HG03575 (cell line): ENCODE data around the gene SARS1.

ENCODE experiments used
- ATAC-seq: cut with Tn5 transposase; IDR thresholded peaks from one replicate; pipeline ENCODE4 v1.9.1; 2021; ENCODE audit not compliant: unreplicated experiment, insufficient number of reproducible peaks, low FRiP score; ENCODE audit errors: extremely low read depth

Gene SARS1

DNA sequence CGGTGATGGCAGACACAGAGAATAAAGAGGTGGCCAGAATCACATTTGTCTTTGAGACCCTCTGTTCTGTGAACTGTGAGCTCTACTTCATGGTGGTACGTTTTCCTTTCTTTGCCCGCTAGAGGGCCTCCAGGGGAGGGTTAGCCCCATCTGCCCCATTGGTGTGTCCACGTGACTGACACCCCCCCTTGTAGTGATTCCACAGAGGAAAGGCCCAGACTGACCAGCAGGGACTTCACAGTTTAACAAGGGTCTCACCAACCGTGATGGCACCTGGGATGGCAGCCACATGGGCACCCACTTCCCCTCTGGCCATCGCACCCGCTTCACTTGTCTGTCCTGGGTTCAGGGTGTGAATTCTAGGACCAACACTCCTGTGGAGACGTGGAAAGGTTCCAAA lies 22.3 kb upstream of the SARS1 start:
- no peak for ATAC-seq

DNA sequence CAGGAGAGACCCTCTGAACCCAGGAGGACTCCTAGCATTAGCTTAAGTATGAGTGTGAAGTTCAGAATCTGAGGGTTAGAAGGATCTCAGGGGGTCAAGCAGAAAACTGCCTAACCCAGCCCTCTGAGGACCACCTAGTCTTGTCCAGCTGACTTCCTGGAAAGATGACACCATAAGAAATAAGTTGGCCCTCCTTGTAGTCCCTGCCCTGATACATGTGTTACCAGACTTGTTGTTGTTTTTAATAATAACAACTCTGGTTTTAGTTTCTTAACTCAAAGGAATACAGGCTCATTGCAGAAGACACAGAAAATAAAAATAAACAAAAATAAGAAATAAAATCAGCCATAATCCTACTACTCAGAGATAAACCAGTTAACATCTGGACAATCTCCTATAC lies 21.8 kb upstream of the SARS1 start:
- ATAC-seq: no peak

DNA sequence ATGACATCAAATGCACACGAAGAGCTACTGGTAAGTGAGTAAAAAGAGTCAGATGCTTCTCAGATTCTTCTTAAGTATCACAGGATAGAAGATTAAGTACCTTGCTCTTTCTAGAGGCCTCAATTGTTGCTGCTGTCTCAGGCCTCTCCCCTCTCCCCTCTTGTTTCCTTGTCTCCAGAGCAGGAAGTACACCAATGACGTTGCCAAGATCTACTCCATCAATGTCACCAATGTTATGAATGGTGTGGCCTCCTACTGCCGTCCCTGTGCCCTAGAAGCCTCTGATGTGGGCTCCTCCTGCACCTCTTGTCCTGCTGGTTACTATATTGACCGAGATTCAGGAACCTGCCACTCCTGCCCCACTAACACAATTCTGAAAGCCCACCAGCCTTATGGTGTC lies 21.3 kb upstream of the SARS1 start:
- ATAC-seq: no peak

DNA sequence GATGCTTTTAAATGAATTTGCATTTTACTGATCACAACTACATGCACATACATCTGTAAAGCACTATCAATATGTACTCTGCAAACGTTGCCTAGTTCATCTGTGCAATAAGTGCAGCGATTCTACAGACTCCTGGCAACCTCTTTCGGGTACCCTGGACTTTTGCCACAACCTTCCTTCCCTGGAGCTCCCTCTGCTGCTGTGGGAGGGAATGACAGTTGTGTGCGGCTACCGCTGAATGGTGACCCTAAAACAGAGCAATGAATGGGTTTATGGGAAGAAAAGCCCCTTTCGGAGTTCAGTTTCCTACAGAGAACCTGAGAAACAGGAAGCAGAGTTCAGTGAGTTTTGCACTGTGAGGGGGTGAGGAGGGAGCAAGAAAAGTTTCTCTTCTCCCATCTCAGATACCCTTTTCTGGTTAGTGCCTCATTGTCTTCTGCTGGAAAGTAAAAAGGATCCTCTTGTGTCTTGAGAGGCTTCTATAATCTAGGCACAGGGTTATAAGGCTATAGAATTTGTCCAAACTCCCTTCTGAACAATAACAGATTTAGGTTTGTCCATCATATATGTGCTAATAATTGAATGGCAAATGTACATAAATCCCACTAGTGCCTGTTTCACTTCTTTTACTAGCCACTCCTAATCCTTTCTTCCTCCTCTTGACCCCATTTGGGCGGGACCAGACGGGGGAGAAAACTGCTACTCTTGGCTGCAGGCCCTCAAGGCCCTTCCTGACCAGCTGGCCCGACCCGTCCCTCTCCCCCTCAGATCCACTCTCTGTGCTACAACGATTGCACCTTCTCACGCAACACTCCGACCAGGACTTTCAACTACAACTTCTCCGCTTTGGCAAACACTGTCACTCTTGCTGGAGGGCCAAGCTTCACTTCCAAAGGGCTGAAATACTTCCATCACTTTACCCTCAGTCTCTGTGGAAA lies 19.8 kb upstream of the SARS1 start:
- no peak for ATAC-seq

DNA sequence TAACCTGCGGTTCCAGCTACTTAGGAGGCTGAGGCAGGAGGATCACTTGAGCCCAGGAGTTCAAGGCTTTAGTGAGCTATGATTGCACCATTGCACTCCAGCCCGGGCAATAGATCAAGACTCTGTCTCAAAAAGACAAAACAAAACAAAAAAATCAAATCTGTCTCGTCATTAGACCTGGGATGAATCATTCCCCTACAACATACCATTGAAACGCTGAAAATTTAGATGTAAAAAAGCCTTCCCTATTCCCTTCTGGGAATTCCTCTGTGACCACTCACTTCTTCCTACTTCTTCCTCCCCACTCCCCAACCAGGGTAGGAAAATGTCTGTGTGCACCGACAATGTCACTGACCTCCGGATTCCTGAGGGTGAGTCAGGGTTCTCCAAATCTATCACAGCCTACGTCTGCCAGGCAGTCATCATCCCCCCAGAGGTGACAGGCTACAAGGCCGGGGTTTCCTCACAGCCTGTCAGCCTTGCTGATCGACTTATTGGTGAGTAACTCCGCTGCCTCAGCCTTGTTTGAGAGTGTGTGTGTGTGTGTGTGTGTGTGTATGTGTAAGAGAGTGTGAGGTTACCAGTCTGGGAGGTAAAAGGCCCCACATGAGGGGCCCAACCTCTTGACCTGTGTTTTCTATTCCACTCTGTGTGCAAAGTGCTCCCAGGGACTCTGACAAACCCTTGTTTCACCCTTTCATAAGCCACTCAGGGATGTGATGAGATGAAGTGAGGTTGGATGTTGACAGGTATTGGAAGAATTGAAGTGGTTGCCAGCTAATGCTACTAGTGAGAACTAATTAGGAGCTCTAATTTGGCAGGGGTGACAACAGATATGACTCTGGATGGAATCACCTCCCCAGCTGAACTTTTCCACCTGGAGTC lies 16.3 kb upstream of the SARS1 start:
- no peak for ATAC-seq

DNA sequence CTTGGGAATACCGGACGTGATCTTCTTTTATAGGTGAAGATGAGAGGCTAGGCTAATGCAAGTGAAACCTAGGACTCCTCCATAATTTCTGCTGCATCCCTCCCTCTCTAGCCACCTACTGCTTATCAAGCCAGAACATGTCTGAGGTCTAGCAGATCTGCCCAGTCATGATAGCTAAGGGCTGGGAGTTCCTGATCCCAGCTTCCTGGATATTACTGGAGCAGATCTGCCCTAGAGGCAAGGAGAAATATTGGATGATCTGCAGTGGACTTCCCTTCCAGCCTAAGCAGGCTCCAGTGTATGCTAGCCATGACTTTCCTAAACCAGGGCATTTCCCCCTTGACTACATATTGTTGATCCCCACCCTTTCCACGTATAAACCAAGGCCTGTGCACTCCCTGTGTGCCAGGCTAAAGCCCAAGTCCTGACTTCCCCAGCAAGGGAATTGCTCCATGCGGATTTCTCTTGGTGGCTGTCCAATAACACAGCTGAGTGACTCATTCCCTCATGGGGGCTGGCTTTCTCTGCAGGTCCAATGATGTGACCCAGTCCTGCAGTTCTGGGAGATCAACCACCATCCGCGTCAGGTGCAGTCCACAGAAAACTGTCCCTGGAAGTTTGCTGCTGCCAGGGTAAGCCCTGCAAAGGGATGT lies 15.5 kb upstream of the SARS1 start:
- no peak for ATAC-seq

DNA sequence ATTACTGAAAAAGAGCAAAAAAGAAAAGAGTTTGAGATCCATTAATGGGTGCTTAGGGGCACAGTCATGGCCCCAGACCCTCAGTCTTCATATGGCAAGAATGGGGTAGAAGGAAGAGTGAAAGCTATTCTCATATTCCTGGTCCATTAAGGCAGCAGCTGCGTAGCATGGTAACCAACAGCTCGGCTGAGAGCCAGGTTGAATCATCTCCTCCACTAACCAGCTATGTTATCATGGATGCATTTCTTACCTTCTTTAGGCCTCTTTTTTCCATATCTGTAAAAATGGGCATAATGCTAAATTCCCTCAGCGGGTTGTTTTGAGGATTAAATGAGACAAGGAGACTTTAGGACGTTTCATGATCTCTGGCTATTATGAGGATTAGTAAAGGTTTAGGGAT lies 15.0 kb upstream of the SARS1 start:
- ATAC-seq: no peak

DNA sequence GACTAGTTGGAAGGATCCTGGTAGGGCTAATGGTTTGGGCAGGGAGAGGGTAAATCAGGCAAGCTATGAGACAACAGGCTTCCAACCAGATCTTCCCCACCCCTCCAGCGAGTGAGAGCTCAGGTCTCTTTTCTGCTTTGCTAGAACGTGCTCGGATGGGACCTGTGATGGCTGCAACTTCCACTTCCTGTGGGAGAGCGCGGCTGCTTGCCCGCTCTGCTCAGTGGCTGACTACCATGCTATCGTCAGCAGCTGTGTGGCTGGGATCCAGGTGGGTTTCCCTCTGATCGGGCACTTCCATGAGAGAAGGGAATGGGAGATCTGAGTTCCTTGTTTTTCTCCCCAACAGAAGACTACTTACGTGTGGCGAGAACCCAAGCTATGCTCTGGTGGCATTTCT lies 14.0 kb upstream of the SARS1 start:
- no peak for ATAC-seq

DNA sequence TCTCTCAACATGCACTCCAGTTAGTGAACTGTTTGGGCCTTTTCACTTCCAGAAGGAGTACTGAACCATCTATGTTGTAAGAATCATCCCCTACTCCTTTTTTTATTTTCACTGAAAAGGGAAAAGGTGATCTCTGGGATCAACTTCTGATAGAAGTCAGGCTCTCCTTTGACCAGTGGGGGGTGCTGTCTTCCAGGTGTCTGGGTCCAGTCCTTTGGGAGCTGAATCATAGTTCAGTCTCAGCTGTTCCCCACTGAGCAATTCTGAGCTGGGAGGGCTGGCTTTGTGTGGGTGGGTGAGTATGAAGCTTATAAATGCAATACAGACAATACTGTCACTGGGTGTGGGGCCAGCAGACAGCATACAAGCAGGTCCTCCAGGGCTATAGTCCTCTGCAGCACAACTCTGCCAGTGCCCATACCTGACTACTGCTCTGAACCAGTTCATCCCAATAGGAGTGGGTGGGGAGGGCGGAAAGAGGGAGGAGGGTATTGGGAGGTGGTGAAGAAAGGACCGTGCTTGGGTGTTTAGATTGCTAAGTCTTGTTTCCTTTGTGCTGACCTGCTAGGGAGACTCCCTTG lies 12.5 kb upstream of the SARS1 start:
- no peak for ATAC-seq

DNA sequence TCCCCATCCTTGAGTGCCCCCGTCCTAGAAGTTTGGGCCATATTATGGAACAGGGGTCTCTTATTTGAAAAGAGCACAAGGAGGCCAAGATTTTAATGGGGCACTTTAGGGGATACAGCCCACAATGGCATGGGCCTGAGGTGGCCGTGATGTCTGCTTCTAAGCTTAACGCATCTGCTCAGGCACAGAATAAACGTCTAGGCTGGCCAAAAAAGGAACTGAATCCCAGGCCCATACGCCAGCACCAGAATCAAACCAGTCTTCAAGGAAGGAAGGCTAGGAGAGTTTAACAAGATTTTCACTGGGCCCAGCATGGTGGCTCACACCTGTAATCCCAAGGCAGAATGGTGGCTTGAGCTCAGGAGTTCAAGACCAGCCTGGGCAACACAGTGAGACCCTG lies 9.2 kb upstream of the SARS1 start:
- ATAC-seq: no peak

DNA sequence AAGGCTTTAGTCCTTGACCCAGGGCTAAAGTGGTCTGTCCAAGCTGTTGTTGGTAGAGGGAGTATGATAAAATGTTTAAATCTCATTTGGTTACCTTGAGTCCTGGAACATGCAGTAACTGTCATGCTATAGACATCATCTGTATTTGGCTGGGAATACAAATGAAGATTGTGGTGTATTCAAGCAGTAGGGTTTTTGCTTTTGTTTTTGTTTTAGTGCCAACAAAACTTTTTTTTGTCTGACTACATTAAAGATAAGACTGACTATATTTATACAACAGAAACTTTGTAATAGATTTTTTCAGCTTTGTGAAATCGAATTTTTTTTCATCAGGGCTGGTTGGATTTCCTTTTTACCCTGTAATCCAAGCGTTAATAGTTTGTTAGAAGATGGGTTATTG lies 7.4 kb upstream of the SARS1 start:
- ATAC-seq: no peak

DNA sequence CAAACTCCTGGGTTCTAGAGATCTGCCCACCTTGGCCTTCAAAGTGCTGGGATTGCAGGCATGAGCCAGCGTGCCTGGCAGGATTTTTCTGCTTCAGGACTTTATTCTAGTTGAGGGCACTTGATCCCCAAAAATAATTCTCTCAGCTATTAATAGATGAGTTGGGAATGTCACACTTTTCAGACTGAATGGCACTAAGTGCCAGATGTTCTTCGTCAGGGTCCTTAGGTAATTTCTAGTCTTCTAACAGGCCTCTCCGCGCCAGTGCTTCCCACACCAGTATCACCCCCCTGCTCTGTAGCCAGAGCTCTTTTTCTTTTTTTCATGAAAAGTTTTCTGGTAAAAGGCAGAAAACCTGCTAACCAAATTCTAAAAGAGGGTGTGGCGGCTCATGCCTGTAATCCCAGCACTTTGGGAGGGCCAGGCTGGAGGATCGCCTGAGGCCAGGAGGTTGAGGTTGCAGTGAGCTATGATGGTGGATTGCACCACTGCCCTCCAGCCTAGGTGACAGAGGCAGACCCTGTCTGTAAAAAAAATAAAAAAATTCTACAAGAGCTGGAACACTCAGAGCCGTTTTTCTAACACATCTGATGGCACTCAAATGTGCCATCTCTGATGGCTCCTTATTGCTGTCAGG lies 6.1 kb upstream of the SARS1 start:
- ATAC-seq: no peak

DNA sequence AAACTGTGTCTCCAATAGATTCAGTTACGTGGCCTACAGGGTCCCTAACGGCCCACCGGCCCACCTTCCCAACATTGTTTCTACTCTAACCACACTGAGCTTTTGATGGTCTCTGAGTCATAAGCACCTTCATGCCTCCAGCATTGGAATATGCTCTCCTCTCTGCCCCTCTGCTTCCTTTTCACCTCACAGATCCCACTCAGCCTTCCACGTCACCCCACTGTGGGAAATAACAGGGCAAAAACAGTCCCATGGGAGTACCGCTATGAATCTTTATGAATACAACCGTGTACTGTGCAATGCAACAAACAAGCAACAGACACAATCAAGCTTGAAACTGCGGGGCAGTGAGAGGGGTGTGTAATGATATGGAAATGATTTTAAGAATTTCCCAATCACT lies 5.3 kb upstream of the SARS1 start:
- no peak for ATAC-seq

DNA sequence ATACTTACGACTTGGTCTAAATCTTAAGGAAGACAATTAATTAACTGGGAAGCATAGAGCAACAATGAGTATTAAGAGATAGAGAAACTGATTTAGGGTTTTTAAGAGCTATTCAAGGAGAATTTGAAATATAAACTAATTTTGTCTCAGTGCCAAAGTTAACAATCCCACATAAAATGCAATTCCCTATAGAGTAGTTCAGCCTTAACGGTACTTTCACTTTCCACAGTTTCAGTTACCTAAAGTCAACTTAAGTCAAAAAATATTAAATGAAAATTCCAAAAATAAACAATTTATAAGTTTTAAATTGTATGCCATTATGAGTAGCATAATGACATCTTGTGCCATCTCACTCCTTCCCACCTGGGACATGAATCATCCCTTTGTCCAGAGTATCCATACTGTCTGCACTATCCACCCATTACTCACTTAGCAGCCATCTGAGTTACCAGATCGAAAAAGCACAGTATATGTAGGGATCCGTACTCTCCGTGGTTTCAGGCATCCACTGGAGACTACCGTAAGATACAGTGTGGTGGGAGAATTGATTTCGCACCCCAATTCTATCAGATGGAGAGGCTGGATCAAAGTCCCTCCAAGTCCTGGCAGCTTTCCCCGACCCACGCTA lies 4.8 kb upstream of the SARS1 start:
- ATAC-seq: no peak

DNA sequence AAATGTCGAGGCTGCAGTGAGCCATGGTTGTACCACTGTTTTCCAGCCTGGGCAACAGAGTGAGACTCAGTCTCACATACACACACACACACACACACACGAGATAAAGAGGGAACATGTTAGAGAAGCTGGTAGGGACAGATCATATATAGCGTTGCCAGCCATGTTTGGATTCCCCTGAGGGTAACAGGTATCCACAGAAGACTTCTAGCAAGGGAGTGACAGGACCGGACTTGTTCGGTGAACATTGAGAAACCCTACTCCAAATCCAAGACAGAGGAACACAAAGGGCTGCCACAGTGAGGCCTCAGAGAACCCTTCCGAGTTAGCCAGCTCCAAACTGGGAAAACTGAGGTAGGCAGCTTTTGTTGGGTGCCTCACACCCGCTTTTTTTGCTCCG lies 3.7 kb upstream of the SARS1 start:
- no peak for ATAC-seq

DNA sequence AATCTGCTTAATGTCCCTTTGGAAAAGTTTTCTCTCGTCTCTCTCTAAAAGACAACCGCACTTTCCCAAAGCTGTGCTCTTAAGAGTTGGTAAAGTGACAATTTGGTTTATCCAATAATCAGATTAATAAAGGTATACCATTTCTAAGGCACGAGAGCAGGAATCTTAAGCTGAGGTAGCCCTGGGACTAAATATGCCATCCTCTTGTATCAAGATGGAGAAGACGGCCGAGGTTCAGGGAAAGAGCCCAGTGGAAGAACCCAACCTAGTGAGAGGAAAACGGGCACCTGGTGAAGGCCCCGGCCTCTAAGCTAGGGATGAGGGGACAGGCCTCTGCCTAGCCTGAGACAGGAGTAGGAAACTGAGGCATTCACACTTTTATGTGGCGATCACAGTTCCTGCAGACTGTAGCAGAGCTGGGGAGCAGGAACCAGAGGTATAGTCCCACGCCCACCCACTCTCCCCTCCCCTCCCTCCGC lies 334 bp upstream of the SARS1 start:
- no peak for ATAC-seq

DNA sequence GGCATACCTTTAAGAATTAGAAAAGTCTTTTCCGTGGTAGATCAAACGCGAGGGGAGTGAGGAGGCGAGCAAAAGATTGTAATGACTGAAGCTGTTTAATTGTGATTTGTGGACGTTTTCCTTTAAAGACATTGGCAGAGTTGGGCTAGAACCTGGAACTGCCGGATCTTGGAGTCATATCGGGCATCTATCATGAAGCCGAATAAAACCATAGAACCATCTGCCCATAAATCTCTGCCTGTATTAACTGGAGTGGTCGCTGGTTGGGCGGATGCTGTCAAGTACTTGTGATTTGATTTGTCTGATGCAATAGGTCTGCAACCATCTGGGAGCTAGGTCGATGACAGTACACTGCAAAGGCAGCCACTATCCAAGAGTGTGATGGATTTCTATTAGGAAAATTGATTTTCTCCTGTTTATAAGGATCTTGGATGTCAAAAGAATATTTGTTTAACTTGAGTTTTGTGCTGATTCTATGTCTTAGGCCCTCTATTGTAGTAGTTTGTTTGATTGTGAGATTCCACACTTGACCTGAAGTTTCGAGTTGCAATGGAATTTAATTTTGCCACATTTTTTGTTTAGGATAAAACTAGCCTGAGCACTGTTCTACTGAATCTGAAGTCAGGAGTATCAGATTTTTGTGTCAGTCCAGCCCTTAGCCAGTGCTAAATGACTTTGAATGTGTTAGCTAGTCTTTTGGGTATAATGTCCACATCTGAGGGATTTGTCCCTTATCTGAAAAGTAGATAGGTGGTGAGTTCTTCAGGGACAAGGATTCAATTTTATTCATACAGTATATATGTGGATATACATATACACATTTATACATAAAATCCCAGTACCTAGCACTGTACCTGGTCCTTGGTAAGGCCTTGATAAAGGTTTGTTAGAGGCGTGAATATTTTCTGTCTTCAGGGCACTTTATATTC lies 1.2 kb downstream of the SARS1 start:
- ATAC-seq: no peak
